Endothelial cell of umbilical vein (primary cell): Measurements from ENCODE around the gene POFUT2. TPM values are rescaled to one million over a fixed set of nuclear protein-coding genes. Genes with fewer than 3 reads are reported as not detected.

Experiments
- BruUV-seq: library from RNA; stranded (reverse); fragments of 400-500 nt; replicated peaks from 2 replicates; lab custom pipeline; 2021; lab: Mats Ljungman, UMichigan
- CTCF ChIA-PET: fragments of 300-600, 350-600 bp; sonication (Branson Sonifier 250); formaldehyde crosslinking; loops from one replicate; lab custom pipeline; 2021; ENCODE audit warnings: antibody characterized with exemption, inconsistent platforms; lab: Charles Lee
- POLR2A ChIA-PET: fragments of 300-600, 350-600 bp; sonication (Branson Sonifier 250); formaldehyde crosslinking; loops from one replicate; lab custom pipeline; 2021; ENCODE audit warnings: antibody characterized with exemption, inconsistent platforms; lab: Charles Lee
- DNase-seq: peaks from one replicate; pipeline ENCODE4 v3.0.0-alpha.2; 2011; ENCODE audit warnings: low read depth, low spot score
- FAIRE-seq: peaks from 2 replicates; lab custom pipeline; 2011; peaks lifted over from hg19 to GRCh38; lab: Jason Lieb, UNC
- H2AFZ ChIP-seq: 2 replicates; pipeline ENCODE4 v1.6.0; 2012; ENCODE audit warnings: low read depth, low read length, control low read depth, inconsistent platforms
- H3K27ac ChIP-seq: 2 replicates; pipeline ENCODE4 v1.5.1; 2011; ENCODE audit warnings: low read depth, mild to moderate bottlenecking, control low read depth, low read length, moderate library complexity; ENCODE audit not compliant: insufficient read depth
- H3K27me3 ChIP-seq, 2 experiments: 2 replicates each; pipeline versions ENCODE4 v1.6.0 to v1.6.1; 2011; ENCODE audit warnings: low read length in 2 of 2, mixed read lengths in 1 of 2; ENCODE audit not compliant: control insufficient read depth in 2 of 2, insufficient read depth in 2 of 2
- H3K36me3 ChIP-seq, 2 experiments: 2 replicates in 1 of 2; 3 replicates in 1 of 2; pipeline ENCODE4 v1.5.1; 2011; ENCODE audit warnings: low read length in 2 of 2, mild to moderate bottlenecking in 1 of 2, moderate library complexity in 1 of 2; ENCODE audit not compliant: control insufficient read depth in 2 of 2, insufficient read depth in 2 of 2; ENCODE audit errors: extremely low read depth in 1 of 2
- H3K4me1 ChIP-seq: 3 replicates; pipeline ENCODE4 v1.5.1; 2011; ENCODE audit warnings: mild to moderate bottlenecking, low read length; ENCODE audit not compliant: control insufficient read depth, insufficient read depth; ENCODE audit errors: extremely low read depth
- H3K4me2 ChIP-seq: 2 replicates; pipeline ENCODE4 v1.6.1; 2011; ENCODE audit warnings: low read length, control low read depth, mixed read lengths; ENCODE audit not compliant: insufficient read depth
- H3K4me3 ChIP-seq, 3 experiments: fragments of 200-600 bp in 1 of 3; sonication (generic), shearing (Covaris generic) in 1 of 3; replicated peaks in 1 of 3; 2 replicates each; pipeline ENCODE4 v1.5.1; 2011 to 2016; ENCODE audit warnings: control low read depth in 3 of 3, low read length in 3 of 3, mild to moderate bottlenecking in 2 of 3, inconsistent platforms in 1 of 3, low read depth in 1 of 3, moderate library complexity in 1 of 3; ENCODE audit not compliant: insufficient read depth in 1 of 3
- H3K79me2 ChIP-seq: 2 replicates; pipeline ENCODE4 v1.6.0; 2012; ENCODE audit warnings: low read length, inconsistent platforms; ENCODE audit not compliant: control insufficient read depth, insufficient read depth
- H3K9ac ChIP-seq: replicated peaks from 2 replicates; pipeline ENCODE3; 2011; ENCODE audit warnings: low read length, control low read depth; ENCODE audit not compliant: insufficient read depth; ENCODE audit errors: extremely low read depth
- H3K9me1 ChIP-seq: replicated peaks from 3 replicates; pipeline ENCODE4 v1.6.0; 2011; ENCODE audit warnings: mild to moderate bottlenecking, low read length; ENCODE audit not compliant: control insufficient read depth, insufficient read depth; ENCODE audit errors: extremely low read depth
- H3K9me3 ChIP-seq: replicated peaks from 2 replicates; pipeline ENCODE4 v1.5.1; 2012; ENCODE audit warnings: low read length, inconsistent platforms; ENCODE audit not compliant: control insufficient read depth, insufficient read depth
- H4K20me1 ChIP-seq: replicated peaks from 2 replicates; pipeline ENCODE3; 2011; ENCODE audit warnings: mild to moderate bottlenecking, low read length; ENCODE audit not compliant: control insufficient read depth, insufficient read depth; ENCODE audit errors: extremely low read depth
- CTCF ChIP-seq, 2 donors: IDR thresholded peaks; 1 replicate in 1 of 2; 2 replicates in 1 of 2; pipeline ENCODE4 v1.5.1; 2011; ENCODE audit warnings: low read length in 2 of 2, mild to moderate bottlenecking in 2 of 2, moderate library complexity in 2 of 2, control low read depth in 1 of 2, inconsistent platforms in 1 of 2, low read depth in 1 of 2; ENCODE audit not compliant: insufficient read depth in 1 of 2; ENCODE audit errors: extremely low read depth in 1 of 2
- EZH2 ChIP-seq: IDR thresholded peaks from 2 replicates; pipeline ENCODE4 v1.6.1; 2012; ENCODE audit warnings: borderline replicate concordance, low read depth, mild to moderate bottlenecking, moderate library complexity, low read length, inconsistent platforms; ENCODE audit not compliant: severe bottlenecking
- FOS ChIP-seq: IDR thresholded peaks from 2 replicates; pipeline ENCODE4 v1.6.1; 2011; ENCODE audit warnings: mild to moderate bottlenecking, low read length, moderate library complexity, borderline replicate concordance; ENCODE audit not compliant: insufficient read depth
- GATA2 ChIP-seq: IDR thresholded peaks from 2 replicates; pipeline ENCODE4 v1.7.0; 2011; ENCODE audit warnings: low read depth, mild to moderate bottlenecking, moderate library complexity, mixed read lengths, low read length; ENCODE audit not compliant: insufficient read length, insufficient read depth
- JUN ChIP-seq: IDR thresholded peaks from 2 replicates; pipeline ENCODE4 v1.6.1; 2011; ENCODE audit warnings: borderline replicate concordance, low read depth; ENCODE audit not compliant: insufficient read length, insufficient read depth
- MYC ChIP-seq: IDR thresholded peaks from one replicate; pipeline ENCODE4 v1.6.1; 2011; ENCODE audit warnings: mild to moderate bottlenecking, low read depth, low read length
- POLR2A ChIP-seq: IDR thresholded peaks from 2 replicates; pipeline ENCODE4 v1.6.1; 2012; ENCODE audit warnings: low read depth, mild to moderate bottlenecking, control low read depth, low read length
- POLR2AphosphoS5 ChIP-seq: IDR thresholded peaks from 2 replicates; pipeline ENCODE4 v1.6.1; 2012; ENCODE audit warnings: low read depth, mild to moderate bottlenecking, control low read depth, low read length, moderate library complexity; ENCODE audit not compliant: insufficient read depth
- dilution Hi-C: fragments of 300-500 bp; cut with MboI; formaldehyde crosslinking; loops from one replicate; pipeline ENCODE4 v1.15.0; 2019; ENCODE audit warnings: low sequenced_read_pairs; ENCODE audit not compliant: extremely low pct_ligation_motif_present
- intact Hi-C: fragments of 100-400 bp; cut with micrococcal nuclease; formaldehyde crosslinking; loops from one replicate; pipeline ENCODE4 v1.10.0; 2022
- polyA plus RNA-seq, 4 experiments: library from polyadenylated mRNA; depleted of rRNA in 3 of 4; stranded (reverse) in 3 of 4; unstranded in 1 of 4; fragments of >200 nt; gene quantifications; 2 replicates each; pipeline versions ENCODE4 v1.2.1 to v1.2.3, GENCODE V29; 2011 to 2012; ENCODE audit warnings: missing spikeins in 1 of 4
- total RNA-seq: library from RNA; stranded (reverse); gene quantifications from 2 replicates; pipeline ENCODE4 v1.2.3, GENCODE V29; 2021
- TF ChIP-seq, protein P1 (sequence below): IDR thresholded peaks from 2 replicates; pipeline ENCODE4 v1.6.1; 2011; ENCODE audit not compliant: insufficient read depth, insufficient read length

The POFUT2 gene
- total and polyA plus RNA-seq, 2 donors (not counting 3 experiments of a cell fraction or from before 2014, with no cell fraction given): 30.7 to 47.5 TPM

DNA sequence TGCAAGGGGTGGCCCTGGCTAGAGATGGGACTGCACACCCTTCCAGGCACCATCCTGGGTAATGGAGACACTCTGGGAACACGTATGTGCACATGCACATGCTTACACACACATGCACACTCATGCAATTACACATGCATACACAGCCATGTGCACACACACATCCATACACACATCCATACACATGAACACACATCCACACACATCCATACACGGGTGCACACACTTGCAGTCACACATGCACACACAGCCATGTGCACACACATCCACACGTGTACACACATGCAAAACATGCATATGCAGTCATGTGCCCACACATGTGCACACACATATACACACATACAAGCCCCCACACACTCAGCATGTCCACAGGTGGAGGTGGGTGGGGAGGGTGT is 22.3 kb upstream of the POFUT2 start:
- BruUV-seq: no TSS peak
- dilution Hi-C loops (no loop called here), intact Hi-C loops (loop anchor here (1.0 to 2.0 kb wide), 4 partner anchors 7 to 129 kb away; no protein-coding TSS in a partner anchor)
- peak overlapping the region; percentile 41 for H3K4me2 ChIP-seq
- H3K36me3 ChIP-seq: no peaks in the 10 kb centered on the region
- H3K4me1 ChIP-seq: peaks cover 18% of the 10 kb centered on the region
- no peak overlapping the region for H3K4me3 ChIP-seq
- CTCF ChIA-PET: interaction anchor here (1.3 to 1.6 kb wide), 2 partner anchors 15 to 55 kb away, joined by 13 to 42 read pairs; no protein-coding TSS in a partner anchor
- no peaks in the 10 kb centered on the region for H4K20me1 ChIP-seq
- H3K27ac ChIP-seq: peak overlapping the region; percentile 84
- H3K9me1 ChIP-seq: no peaks in the 10 kb centered on the region
- no peaks in the 10 kb centered on the region for H3K79me2 ChIP-seq
- TF ChIP-seq, protein P1, sequence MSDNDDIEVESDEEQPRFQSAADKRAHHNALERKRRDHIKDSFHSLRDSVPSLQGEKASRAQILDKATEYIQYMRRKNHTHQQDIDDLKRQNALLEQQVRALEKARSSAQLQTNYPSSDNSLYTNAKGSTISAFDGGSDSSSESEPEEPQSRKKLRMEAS: peak; percentile 32
- no peak for TF ChIP-seq POLR2A
- no peak for TF ChIP-seq GATA2
- TF ChIP-seq POLR2AphosphoS5: no peak
- H2AFZ ChIP-seq: no peak overlapping the region
- DNase-seq (no peak), FAIRE-seq (no peak)
- H3K9ac ChIP-seq: no peak overlapping the region
- POLR2A ChIA-PET: no interaction called here
- H3K27me3 ChIP-seq: no peaks in the 10 kb centered on the region
- no peaks in the 10 kb centered on the region for H3K9me3 ChIP-seq

- H3K79me2 ChIP-seq: no peaks in the 10 kb centered on the region
- BruUV-seq: TSS peak; percentile 57
- dilution Hi-C loops: no loop called here
- H3K4me3 ChIP-seq: no peak overlapping the region
- POLR2A ChIA-PET: interaction anchor here (0.7 to 0.8 kb wide), 2 partner anchors 10 to 15 kb away, joined by 3 read pairs; no protein-coding TSS in a partner anchor
- TF ChIP-seq JUN (peak; percentile 29), POLR2A (no peak), POLR2AphosphoS5 (no peak), FOS (peak; percentile 64), EZH2 (no peak), CTCF (IDR thresholded peaks at IDR 0.05; ENCODE audit: extremely low read depth in 1 of 2, insufficient read depth in 1 of 2, low read depth in 1 of 2, low read length in 2 of 2) (peak; percentile 76 to 93), MYC (no peak)
- TF ChIP-seq, protein P1: peak; percentile 9
- no peaks in the 10 kb centered on the region for H4K20me1 ChIP-seq
- H3K4me1 ChIP-seq: peaks cover 18% of the 10 kb centered on the region
- H3K36me3 ChIP-seq: no peaks in the 10 kb centered on the region
- no peaks in the 10 kb centered on the region for H3K27me3 ChIP-seq
- peak overlapping the region; percentile 84 for H3K27ac ChIP-seq
- peak; percentile 95 for FAIRE-seq
- H3K4me2 ChIP-seq: peak overlapping the region; percentile 41
- H3K9ac ChIP-seq: peak overlapping the region; percentile 67
- intact Hi-C loops: loop anchor here (1.0 to 2.0 kb wide), 4 partner anchors 8 to 130 kb away; no protein-coding TSS in a partner anchor
- peak; percentile 89 for DNase-seq
- H3K9me1 ChIP-seq: no peaks in the 10 kb centered on the region
- no peaks in the 10 kb centered on the region for H3K9me3 ChIP-seq
- peak overlapping the region; percentile 42 for H2AFZ ChIP-seq
- CTCF ChIA-PET: interaction anchor here (0.7 to 2.1 kb wide), 33 partner anchors 8 to 512 kb away, joined by 3 to 48 read pairs (median 5); partner anchors contain the start of gene POFUT2
Measured at GRCh38 chr21:45309069-45309986, 21.6 kb upstream of the POFUT2 start.
